WI38 (cell line): ENCODE data around the gene SNRPD3.
"Not testable (repeated sequence)": the region's sequence is repeated elsewhere in the genome, so short reads cannot be mapped to it uniquely, and the experiment has no call there.

Experiments used
- H3K4me3 ChIP-seq: 2 replicates; pipeline ENCODE4 v1.5.1; 2011; ENCODE audit warnings: low read depth, mild to moderate bottlenecking, control low read depth, low read length

Gene SNRPD3

DNA sequence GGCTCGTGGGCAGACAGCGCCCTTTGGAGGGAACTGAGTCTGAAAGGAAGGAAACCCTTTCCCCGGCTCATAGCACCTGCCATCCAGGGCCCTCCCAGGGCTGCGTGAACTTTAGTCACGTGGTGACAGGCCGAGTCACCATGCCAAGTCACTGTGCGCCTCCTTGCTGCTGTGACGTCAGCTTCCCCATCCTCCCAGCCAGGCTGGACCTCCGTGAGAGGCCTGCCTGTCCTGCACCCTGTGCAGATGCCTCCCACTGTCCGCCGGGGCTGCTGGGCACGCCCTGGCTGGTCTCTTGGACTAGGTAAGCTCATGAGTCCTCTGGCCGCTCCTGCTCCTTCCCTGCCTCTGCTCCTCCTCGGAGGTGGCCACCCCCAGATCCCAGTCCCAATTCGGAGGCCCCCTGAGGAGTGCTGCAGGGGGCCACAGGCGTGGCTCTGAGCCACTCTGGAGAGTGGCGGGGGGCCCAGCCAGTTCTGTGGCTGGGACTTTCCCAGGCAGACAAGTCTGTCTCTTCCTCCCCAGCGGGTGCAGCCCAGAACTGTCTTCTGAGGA, 51.7 kb downstream of the SNRPD3 start:
- not testable (repeated sequence) for H3K4me3 ChIP-seq

DNA sequence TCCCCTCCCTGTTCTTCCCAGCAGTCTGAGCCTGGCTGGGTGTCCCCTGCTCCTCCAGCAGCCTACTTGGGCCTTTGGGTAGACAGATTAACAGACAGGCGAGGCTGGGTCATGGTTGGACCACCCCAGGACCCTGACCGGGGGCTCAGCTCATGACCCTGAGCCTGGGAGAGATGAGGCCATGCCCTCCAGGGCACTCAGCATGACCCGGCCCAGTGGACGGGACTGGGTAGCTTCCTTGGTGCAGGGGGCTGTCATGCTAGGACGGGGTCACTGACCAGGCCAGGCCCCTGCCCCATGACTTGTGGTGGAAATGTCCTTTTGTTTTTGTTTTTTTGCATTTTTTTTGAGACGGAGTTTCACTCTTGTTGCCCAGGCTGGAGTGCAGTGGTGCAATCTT, 52.5 kb downstream of the SNRPD3 start:
- H3K4me3 ChIP-seq = not testable (repeated sequence)

DNA sequence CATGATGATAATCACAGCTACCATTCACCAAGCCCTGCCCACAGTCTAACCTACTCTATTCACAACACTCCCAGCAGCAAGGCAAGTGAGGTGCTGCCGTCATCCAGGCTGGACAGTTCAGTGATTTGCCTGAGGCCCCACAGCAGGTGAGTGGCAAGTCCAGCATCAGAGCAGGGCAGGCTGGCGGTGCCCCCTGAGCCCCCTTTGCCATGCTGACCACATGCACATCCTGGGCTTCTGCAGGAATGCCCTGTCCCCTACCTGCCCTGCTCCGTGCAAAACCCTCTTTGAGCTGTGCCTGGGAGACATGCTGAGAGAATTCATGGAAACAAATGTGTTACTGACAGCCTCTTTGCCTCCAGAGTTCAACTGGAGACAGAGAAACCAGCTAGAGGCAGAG, 54.1 kb downstream of the SNRPD3 start:
- H3K4me3 ChIP-seq = not testable (repeated sequence)

GRCh38 chr22:24614794-24615193, 59.0 kb downstream of the SNRPD3 start:
- not testable (repeated sequence) for H3K4me3 ChIP-seq

- H3K4me3 ChIP-seq = not testable (repeated sequence)
Measured at GRCh38 chr22:24621244-24621643, 65.4 kb downstream of the SNRPD3 start.

- not testable (repeated sequence) for H3K4me3 ChIP-seq
Measured at GRCh38 chr22:24622596-24622995, 66.8 kb downstream of the SNRPD3 start.
